Choroid plexus epithelial cell (primary cell): Measurements from ENCODE around the gene CPN2.

Experiments
- DNase-seq: peaks from one replicate; pipeline ENCODE4 v3.0.0-alpha.2; 2010; ENCODE audit warnings: low read depth
- H3K4me3 ChIP-seq: 2 replicates; pipeline ENCODE4 v1.5.1; 2011; ENCODE audit warnings: low read depth, mild to moderate bottlenecking, control low read depth, low read length, moderate library complexity
- TF ChIP-seq, protein P1 (sequence below): conservative IDR thresholded peaks from 2 replicates; pipeline ENCODE4 v1.5.1; 2011; ENCODE audit warnings: low read depth, mild to moderate bottlenecking, control low read depth, inconsistent platforms, low read length, moderate library complexity

CPN2 gene

DNA sequence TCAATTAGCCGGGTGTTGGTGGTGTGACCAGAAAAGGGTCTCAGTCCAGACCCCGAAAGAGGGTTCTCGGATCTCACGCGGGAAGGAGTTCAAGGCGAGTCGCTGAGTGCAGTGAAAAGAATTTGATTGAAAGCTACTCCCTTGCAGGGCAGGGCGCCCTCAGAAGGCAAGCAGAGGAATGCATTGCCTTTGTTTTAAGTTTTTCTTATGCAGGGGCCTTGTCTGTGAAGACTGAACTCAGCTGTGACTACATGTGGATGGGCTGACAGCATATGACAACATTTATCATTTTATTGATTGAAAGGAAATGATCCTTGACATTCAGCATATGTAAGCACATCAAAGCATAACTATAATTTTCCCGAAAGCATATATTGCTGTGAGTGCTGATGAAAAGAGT lies 11.8 kb downstream of the CPN2 start:
- TF ChIP-seq, protein P1, sequence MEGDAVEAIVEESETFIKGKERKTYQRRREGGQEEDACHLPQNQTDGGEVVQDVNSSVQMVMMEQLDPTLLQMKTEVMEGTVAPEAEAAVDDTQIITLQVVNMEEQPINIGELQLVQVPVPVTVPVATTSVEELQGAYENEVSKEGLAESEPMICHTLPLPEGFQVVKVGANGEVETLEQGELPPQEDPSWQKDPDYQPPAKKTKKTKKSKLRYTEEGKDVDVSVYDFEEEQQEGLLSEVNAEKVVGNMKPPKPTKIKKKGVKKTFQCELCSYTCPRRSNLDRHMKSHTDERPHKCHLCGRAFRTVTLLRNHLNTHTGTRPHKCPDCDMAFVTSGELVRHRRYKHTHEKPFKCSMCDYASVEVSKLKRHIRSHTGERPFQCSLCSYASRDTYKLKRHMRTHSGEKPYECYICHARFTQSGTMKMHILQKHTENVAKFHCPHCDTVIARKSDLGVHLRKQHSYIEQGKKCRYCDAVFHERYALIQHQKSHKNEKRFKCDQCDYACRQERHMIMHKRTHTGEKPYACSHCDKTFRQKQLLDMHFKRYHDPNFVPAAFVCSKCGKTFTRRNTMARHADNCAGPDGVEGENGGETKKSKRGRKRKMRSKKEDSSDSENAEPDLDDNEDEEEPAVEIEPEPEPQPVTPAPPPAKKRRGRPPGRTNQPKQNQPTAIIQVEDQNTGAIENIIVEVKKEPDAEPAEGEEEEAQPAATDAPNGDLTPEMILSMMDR = peak; percentile 32
- no peak for DNase-seq
- H3K4me3 ChIP-seq = no peak overlapping the region

- no peak overlapping the region for H3K4me3 ChIP-seq
- DNase-seq = peak; percentile 12
- TF ChIP-seq, protein P1 = no peak
Measured at GRCh38 chr3:194337965-194338753, 13.0 kb downstream of the CPN2 start.

GRCh38 chr3:194336601-194337355 lies 14.3 kb downstream of the CPN2 start:
- no peak overlapping the region for H3K4me3 ChIP-seq
- TF ChIP-seq, protein P1 = no peak
- DNase-seq = no peak

DNA sequence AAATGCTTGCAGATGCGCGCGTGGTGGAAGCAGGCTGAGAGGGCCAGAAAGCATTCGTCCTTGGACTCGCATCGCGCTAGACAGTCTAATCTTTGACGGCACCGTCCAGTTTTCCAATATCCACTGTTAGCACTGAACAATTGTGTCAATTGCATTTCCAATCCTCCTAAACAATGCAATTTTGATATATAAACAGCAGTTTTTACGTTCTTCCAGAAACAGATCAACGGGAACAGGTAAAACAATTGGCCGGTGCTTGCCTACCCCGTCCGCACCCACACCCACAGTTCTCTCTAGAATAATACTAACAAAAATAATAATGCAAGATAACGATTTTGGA lies 17.2 kb downstream of the CPN2 start:
- no peak overlapping the region for H3K4me3 ChIP-seq
- TF ChIP-seq, protein P1 = no peak
- DNase-seq = no peak

DNA sequence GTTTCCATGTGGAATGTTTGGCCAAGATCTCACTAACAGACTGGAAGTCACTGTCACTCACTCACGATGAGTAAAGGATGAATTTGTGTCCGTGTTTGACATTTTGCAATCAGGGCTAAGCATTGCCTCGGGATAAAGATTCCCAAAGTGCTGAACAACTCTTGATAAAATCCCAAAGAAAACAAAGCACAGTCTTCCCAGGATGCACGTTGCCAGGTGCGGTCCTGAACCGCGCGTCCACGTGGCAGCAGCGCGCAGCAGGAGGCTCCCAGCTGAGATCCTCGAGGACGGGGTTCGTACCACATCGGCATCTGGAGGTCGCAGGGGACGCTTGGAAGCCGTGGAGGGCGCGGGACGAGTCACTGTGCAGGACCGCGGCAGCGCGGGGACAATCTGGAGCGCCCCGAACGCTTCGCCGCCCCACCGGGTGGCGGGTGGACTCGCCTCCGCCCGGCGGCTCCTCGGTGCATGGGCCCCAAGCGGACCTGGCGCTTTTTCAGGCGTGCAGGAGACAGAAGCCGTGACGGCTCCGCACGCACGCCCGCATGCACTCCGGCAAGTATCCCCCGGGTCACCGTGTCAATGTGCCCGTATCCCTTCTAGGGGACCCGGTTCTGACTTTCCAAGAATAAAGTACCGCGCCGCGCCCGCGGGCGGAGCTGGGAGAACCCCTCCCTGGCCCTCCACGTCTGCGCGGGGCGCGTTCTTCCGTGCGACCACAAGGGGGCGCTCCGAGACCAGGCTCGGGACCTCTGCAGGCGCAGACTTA lies 17.7 kb downstream of the CPN2 start:
- peak; percentile 89 for DNase-seq
- peak overlapping the region; percentile 60 for H3K4me3 ChIP-seq
- TF ChIP-seq, protein P1 = peak; percentile 92

- TF ChIP-seq, protein P1 = no peak
- H3K4me3 ChIP-seq = no peak overlapping the region
- no peak for DNase-seq
Measured at GRCh38 chr3:194332858-194333211, 18.3 kb downstream of the CPN2 start.
